ENCODE measurements around the gene SPECC1L.
"Not testable (repeated sequence)": the region's sequence is repeated elsewhere in the genome, so short reads cannot be mapped to it uniquely, and the experiment has no call there.

SPECC1L gene

DNA sequence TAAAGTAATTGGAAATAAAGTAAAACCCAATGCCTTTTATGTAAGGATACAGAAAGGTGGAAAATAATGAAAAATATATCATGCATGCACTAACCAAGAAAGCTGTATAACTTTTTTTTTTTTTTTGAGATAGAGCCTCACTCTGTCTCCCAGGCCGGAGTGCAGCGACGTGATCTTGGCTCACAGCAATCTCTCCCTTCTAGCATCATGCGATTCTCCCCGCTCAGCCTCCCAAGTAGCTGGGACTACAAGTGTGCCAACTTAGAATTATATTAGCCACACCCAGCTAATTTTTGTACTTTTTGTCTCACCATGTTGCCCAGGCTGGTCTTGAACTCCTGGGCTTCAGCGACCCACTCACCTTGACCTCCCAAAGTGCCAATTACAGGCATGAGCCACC lies 30.2 kb upstream of the SPECC1L start:
- ChIA-PET POLR2A (ENCODE audit: low non-redundant PET) (no interaction called here), CTCF (interaction anchor here (1.2 kb wide), 1 partner anchor 51 kb away, joined by 4 read pairs; no protein-coding TSS in a partner anchor)
- H3K27ac ChIP-seq: no peak overlapping the region
- no peak for DNase-seq (ENCODE audit: low spot score)
- TF ChIP-seq, protein P1, sequence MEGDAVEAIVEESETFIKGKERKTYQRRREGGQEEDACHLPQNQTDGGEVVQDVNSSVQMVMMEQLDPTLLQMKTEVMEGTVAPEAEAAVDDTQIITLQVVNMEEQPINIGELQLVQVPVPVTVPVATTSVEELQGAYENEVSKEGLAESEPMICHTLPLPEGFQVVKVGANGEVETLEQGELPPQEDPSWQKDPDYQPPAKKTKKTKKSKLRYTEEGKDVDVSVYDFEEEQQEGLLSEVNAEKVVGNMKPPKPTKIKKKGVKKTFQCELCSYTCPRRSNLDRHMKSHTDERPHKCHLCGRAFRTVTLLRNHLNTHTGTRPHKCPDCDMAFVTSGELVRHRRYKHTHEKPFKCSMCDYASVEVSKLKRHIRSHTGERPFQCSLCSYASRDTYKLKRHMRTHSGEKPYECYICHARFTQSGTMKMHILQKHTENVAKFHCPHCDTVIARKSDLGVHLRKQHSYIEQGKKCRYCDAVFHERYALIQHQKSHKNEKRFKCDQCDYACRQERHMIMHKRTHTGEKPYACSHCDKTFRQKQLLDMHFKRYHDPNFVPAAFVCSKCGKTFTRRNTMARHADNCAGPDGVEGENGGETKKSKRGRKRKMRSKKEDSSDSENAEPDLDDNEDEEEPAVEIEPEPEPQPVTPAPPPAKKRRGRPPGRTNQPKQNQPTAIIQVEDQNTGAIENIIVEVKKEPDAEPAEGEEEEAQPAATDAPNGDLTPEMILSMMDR (conservative IDR thresholded peaks at IDR 0.05; ENCODE audit: low read depth): no peak

DNA sequence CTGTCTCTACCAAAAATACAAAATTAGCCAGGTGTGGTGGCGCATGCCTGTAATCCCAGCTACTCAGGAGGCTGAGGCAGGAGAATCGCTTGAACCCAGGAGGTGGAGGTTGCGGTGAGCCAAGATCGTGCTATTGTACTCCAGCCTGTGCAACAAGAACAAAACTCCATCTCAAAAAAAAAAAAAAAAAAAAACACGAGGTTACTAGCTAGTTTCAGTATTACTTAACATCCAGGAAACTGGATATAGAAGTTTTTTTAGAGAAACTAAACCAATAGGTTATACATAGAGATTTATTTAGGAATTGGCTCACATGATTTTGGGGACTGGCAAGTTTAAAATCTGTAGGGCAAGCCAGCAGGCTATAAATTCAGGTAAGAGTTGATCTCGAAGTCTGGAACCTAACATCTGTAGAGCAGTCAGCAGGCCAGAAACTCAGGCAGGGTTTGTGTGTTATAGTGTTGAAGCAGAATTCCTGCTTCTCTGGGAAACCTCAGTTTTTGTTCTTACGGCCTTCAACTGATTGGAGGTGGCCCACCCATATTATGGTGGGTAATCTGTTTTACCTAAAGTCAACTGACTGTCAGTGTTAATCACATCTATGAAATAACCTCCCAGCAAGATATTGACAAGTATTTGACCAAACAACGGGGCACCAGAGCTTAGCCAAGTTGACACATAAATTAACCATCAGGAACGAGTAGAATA lies 29.5 kb upstream of the SPECC1L start:
- CTCF ChIA-PET; POLR2A ChIA-PET (ENCODE audit: low non-redundant PET); H3K27ac ChIP-seq; DNase-seq (ENCODE audit: low spot score): not testable (repeated sequence)

DNA sequence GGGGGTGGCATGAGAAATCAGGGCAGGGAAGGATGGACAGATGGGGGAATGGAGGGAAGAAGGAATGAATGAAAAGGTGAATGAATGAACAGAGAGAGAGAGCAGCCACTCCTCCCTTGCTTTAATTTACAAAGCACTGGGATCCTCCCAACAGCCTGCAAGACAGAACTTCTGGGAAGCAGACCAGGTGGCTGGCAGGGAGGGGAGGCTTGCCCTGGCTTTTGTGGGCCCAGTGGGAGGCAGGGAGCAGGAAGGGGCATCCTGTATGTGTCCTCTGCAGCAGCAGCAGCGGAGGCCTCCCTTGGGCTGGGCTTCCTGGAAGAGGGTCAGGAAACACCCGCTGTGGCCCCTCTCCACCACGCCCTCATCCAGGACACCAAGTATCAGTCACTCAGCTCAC lies 27.2 kb upstream of the SPECC1L start:
- DNase-seq (ENCODE audit: low spot score); POLR2A ChIA-PET (ENCODE audit: low non-redundant PET); CTCF ChIA-PET: not testable (repeated sequence)
- H3K27ac ChIP-seq: peak overlapping the region; percentile 55

DNA sequence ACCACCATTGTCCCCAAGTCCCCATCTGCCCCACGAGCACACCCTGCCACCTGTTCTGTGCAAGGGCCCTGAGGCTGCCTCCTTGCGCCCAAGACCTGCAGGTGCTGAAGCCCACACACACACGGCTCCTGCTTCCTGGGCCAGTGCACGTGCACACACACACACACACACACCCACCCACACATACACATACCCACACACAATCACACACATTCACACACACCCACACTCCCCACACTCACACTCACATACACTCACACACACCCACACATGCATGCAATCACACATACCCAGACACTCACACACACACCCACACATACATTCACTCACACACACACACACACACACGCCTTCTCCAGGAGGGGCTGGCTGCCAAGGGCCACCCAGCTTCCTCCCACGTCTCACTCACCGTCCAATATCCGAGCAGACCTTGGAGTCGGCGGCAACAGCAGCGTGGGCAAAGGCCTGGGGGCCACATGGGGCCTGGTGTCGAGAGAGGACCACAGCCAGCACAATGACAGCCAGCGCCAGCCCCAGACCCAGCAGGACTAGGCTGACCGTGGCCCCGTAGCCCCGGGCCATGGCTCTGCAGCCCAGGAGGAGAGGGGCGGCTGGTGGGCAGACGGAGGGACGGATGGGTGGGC lies 26.4 kb upstream of the SPECC1L start:
- no peak for DNase-seq (ENCODE audit: low spot score)
- TF ChIP-seq, protein P1 (conservative IDR thresholded peaks at IDR 0.05; ENCODE audit: low read depth): no peak
- CTCF ChIA-PET: no interaction called here
- peak overlapping the region; percentile 54 for H3K27ac ChIP-seq
- POLR2A ChIA-PET (ENCODE audit: low non-redundant PET): no interaction called here

DNA sequence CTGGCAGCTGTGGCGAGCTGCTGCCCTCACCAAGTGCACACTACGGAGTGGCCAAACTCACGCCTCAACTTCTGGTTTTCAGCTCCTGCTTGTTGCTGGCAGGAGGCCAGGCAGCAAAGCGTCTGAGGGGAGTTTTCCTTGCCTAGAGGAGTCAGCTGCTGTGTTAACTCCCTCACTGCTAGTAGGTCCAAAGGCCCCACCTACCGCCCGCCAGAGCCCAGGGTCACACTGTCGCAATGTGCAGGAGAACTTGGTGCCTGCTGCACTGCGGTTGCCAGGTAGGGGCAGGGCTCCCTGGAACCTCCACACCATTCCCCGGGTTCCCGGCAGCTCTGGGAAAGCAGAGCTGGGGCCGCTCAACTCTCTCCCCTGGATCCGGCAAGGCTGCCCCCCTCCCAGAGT lies 25.6 kb upstream of the SPECC1L start, which contains the start of gene GGT5:
TSS of gene GGT5 (minus strand) at position 53 of the 402 bp plus-strand sequence. CDS start 357 bp downstream, outside the sequence.
- peak within 1 kb of the TSS; percentile 54 for H3K27ac ChIP-seq
- POLR2A ChIA-PET (ENCODE audit: low non-redundant PET); CTCF ChIA-PET; DNase-seq (ENCODE audit: low spot score): not testable (repeated sequence)

DNA sequence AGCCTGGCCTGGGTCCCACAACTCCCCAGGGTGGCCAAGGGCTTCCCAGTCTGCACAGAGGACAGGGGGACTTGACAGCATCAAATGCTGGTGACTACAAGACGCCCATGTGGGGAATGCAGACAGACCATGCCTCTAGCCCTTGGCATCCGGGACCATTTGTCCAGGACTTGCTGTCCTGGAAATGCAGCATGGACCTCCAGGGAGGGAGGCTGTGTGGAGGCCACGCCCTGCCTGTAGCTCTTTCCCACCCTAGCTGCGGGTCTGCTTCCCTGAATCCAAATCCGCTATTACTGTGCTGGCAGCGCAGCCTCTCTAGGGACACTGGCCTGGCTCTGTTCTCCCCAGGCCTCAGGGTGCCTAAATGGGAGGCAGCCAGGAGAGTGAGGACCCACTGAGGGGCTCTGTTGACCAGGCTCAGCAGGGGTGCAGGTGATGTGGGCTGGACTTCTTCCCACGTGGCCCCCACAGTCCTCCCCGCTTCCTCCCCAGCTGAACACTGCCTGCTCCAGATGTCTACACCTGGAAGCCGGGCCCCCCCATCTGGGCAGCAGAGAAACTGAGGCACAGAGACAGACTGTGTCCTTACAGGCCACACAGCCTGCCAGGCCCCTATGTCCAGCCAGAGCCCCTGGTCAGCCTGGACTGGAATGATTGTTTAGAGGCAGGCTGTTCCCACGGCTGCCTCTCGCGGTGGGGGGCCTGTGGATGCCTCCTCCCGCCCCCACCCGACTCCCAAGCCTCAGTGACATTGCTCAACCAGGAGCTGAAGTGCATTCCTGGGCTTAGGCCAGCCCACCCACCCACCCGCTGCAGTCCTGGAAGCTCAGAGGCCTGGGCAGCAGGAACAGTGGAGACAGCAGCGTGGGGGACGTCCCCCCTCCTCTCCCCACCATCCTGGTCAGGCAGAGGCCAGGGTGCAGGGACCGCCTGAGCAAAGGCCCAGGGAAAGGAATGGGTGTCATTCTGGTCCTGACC lies 24.8 kb upstream of the SPECC1L start:
- peak overlapping the region; percentile 43; the same call in 1 of the 2 replicates for H3K27ac ChIP-seq

DNA sequence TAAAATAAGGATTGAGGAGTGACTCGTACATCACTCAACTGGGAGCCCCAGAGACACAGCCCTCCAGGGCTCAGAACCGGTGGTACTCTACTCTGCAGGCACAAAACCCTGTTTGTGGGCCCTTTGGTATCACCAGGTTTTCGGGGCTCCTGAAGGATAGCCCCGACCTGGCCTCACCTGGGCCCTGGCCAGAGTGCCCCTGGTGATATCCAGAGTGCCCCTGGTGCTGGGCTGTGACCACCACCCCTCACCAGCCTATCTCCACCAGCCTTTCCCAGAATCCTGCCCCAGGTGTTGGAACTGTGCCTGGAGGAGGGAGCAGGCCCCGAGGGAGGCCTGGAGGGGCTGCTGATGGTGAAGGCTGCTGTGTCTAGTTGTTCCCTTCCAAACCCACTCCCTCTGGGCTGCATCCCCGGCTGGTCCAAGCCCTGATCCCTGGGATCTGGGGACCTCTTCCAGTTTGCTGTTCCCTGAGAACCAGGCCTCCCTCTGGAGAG lies 23.6 kb upstream of the SPECC1L start:
- no peak for DNase-seq (ENCODE audit: low spot score)
- TF ChIP-seq, protein P1 (conservative IDR thresholded peaks at IDR 0.05; ENCODE audit: low read depth): no peak
- POLR2A ChIA-PET (ENCODE audit: low non-redundant PET): no interaction called here
- peak overlapping the region; percentile 70 for H3K27ac ChIP-seq
- CTCF ChIA-PET: interaction anchor here (0.6 to 1.2 kb wide), 7 partner anchors 27 to 295 kb away, joined by 3 to 8 read pairs (median 3); no protein-coding TSS in a partner anchor

More for the DNA sequence above, 24.8 kb upstream of the SPECC1L start:
- CTCF ChIA-PET; DNase-seq (ENCODE audit: low spot score); POLR2A ChIA-PET (ENCODE audit: low non-redundant PET): not testable (repeated sequence)

DNA sequence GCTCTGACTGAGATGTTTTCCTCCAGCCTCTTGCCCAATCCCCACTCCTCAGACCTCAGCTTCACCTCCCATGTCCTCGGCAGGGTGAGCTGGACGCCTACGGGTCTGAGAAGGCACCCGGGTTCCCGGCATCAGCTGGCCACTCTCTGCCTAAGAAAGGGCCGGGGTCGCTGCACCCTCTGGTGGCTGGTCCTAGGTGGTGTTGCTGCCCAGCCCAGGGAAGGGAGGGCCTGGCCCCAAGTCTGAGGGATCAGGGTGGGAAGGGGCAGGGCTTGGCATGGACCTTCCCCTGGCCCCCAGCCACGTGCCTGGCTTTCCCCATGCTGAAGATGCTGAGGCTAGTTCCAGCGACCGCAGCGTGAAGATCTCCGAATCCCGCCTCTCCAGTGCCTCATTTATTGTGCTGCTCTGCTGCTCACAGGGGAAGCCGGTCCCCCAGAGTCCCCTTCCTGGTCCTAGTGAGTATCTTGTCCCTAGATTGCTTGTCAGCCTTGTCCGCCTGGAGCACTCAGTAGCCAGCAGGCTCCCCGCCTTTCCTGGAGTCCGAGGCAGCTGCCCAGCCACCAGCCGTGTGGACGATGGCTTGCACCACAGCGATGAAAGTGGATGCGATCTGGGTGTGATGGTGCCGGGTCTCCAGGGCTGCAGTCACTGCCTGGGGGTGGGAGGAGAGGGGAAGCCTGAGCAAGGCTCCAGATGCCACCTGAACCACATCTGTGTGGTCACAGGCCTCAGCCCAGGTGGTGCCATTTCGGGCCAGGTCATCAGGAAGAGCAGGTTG lies 22.9 kb upstream of the SPECC1L start:
- DNase-seq (ENCODE audit: low spot score): peak; percentile 86
- ChIA-PET CTCF (interaction anchor here (0.6 to 1.2 kb wide), 9 partner anchors 28 to 359 kb away, joined by 3 to 9 read pairs (median 4); no protein-coding TSS in a partner anchor), POLR2A (ENCODE audit: low non-redundant PET) (no interaction called here)
- peak overlapping the region; percentile 70 for H3K27ac ChIP-seq
- TF ChIP-seq, protein P1 (conservative IDR thresholded peaks at IDR 0.05; ENCODE audit: low read depth): peak; percentile 85

DNA sequence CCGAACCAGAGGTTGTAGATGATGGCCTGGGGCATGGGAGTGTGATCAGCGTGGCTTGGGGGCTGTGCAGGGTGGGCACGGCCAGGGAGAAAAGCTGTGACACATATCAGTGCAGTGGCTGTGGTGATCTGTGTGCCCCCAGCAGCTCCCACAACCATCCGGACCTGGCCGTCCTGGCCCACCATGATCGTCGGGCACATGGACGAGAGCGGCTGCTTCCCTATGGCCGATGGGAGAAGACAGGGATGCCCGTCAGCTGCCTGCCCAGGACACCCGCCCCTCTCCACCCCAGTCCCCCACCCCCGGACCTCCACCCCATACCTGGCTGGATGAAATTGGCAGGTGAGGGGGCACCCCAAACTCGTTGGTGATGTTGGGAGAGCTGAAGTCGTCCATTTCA lies 22.0 kb upstream of the SPECC1L start:
- DNase-seq (ENCODE audit: low spot score); CTCF ChIA-PET; POLR2A ChIA-PET (ENCODE audit: low non-redundant PET); H3K27ac ChIP-seq: not testable (repeated sequence)

DNA sequence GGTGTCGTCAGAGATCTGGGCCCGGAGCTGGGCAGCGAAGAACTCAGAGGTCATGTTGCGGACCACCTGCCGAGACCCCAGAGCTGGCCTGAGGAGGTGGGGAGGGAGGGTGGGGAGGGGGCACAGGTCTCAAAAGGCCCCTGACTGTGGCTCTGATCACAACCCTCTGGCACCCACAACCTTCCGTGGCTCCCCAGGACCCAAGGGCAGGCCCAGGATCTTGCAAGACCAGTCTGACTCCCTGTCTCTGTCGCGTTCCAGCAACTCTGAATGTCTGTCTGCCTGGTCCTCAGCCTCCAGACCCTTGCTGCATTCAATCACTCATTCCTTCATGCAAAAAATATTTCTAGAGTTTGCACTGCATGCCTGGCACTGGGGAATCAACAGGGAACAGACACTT lies 21.2 kb upstream of the SPECC1L start:
- CTCF ChIA-PET; POLR2A ChIA-PET (ENCODE audit: low non-redundant PET); DNase-seq (ENCODE audit: low spot score); H3K27ac ChIP-seq: not testable (repeated sequence)

DNA sequence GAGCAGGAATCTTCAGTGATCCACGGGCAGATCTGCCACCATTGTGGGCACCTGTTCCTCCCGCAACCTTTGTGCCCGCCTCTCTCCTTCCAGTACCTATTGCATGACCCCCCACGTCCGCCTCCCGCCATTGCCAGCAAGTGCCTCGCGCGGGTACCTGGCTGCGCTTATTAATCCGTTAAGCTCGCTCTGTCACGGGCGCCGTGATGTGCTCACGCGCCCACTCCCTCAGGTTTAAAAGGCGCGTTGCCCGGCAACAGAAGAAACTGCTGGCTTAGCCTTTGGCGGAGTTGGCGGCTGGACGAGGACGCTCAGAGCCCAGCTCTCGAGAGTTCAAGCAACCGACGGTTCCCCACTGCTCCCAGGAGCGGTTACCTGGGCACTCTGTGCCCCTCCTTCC lies 19.3 kb upstream of the SPECC1L start:
- CTCF ChIA-PET; DNase-seq (ENCODE audit: low spot score); H3K27ac ChIP-seq; POLR2A ChIA-PET (ENCODE audit: low non-redundant PET): not testable (repeated sequence)

All from RWPE1 (cell line).